Activated T-cell treated with anti-CD3 and anti-CD28 coated beads for 24 hours (primary cell): ENCODE measurements around the gene POMGNT2.
"Not testable (repeated sequence)": the region's sequence is repeated elsewhere in the genome, so short reads cannot be mapped to it uniquely, and the experiment has no call there.

Experiments used
- DNase-seq: peaks from one replicate; pipeline ENCODE4 v3.0.0-alpha.2; 2020; ENCODE audit warnings: low read depth

The POMGNT2 gene

DNA sequence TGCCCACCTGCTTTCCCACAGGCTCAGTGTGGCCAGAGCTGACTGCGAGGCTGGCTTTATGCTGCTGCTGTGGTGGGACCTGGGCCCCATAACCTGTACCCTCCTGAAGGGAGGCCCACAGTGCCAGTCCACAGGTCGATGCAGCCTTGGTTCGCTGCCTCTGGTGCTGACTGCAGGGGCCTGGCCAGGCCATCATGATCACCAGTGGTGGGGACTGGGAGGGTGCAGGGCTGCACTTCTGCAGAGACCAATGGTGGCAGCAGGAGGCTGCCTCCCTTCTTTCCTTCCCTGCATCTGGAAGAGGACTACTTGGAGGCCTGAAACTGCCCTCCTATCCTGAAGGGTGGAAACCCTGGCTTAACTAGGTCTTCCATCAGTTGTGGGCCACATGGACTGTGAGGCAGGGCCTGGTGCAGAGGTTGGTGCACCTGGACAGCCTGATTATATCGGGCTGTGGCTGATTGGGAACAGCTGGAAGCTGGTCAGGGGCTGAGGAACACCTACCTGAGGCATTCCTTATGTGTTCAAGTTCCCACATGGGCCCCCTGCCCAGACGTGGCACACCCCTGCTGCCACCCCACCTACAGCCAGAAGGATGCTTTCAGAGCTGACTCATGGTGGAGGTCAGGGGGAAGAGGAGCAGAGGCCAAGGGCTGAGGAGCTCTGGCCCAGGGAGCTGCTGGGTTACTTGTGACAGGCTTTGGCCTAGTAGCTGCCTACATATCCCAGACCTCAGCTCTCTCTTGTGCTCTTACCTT, 29.8 kb downstream of the POMGNT2 start:
- no peak for DNase-seq

GRCh38 chr3:43074901-43075689, 30.8 kb downstream of the POMGNT2 start:
- DNase-seq: no peak

GRCh38 chr3:43074482-43074881, 31.4 kb downstream of the POMGNT2 start:
- DNase-seq: no peak

- DNase-seq: no peak
Measured at GRCh38 chr3:43073836-43074220, 32.1 kb downstream of the POMGNT2 start.

- no peak for DNase-seq
Measured at GRCh38 chr3:43073116-43073835, 32.6 kb downstream of the POMGNT2 start.

DNA sequence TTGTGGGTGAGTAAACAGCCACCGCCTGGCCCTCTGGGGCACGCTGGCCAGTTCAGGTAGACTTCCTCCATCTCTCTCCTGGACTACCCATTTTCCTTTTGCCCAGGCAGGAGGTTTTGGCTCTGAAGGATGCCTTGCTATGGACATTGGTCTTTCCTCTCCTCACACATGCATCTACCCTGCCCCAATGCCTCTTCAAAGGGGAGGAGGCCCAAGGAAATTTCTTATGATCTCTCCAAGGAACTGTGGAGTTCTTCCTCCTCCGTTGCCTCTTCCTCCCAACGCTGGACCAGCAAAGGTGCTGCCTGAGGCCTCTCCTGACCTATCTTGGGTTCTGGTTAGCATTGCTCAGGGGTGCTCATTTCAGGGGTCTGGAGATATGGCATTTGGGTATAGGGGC, 33.5 kb downstream of the POMGNT2 start:
- no peak for DNase-seq

GRCh38 chr3:43071313-43071893, 34.5 kb downstream of the POMGNT2 start:
- peak; percentile 19 for DNase-seq

GRCh38 chr3:43070670-43071069, 35.2 kb downstream of the POMGNT2 start:
- not testable (repeated sequence) for DNase-seq

- DNase-seq: no peak
Measured at GRCh38 chr3:43063114-43063513, 42.8 kb downstream of the POMGNT2 start.

GRCh38 chr3:43062564-43063040, 43.3 kb downstream of the POMGNT2 start:
- no peak for DNase-seq

- DNase-seq: no peak
Measured at GRCh38 chr3:43062040-43062563, 43.8 kb downstream of the POMGNT2 start.

GRCh38 chr3:43061101-43061895, 44.6 kb downstream of the POMGNT2 start:
- DNase-seq: no peak

GRCh38 chr3:43059456-43059855, 46.4 kb downstream of the POMGNT2 start:
- DNase-seq: no peak

GRCh38 chr3:43055806-43056770, 49.8 kb downstream of the POMGNT2 start:
- DNase-seq: no peak

- no peak for DNase-seq
Measured at GRCh38 chr3:43055393-43055792, 50.5 kb downstream of the POMGNT2 start.

GRCh38 chr3:43054754-43055153, 51.1 kb downstream of the POMGNT2 start:
- DNase-seq: no peak

GRCh38 chr3:43053291-43053690, 52.6 kb downstream of the POMGNT2 start:
- no peak for DNase-seq

DNA sequence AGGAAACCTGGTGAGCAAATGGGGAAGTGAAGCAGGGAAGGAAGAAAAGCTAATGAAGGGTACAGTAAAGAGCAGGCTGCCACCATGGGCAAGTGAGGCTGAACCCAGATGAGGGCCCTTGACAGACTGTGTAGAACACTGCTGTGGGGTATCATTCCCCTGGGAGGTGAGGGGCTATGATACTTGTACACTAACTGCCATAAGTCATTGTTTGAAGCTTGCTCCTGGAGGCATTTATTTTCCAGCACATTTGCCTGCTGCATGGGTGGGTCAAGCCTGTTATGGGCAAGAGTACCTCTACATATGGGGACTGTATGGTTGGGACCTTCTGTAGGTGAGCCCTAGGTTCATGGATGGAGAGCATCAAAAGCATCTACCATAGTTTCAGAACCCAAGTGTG, 57.4 kb downstream of the POMGNT2 start:
- no peak for DNase-seq

DNA sequence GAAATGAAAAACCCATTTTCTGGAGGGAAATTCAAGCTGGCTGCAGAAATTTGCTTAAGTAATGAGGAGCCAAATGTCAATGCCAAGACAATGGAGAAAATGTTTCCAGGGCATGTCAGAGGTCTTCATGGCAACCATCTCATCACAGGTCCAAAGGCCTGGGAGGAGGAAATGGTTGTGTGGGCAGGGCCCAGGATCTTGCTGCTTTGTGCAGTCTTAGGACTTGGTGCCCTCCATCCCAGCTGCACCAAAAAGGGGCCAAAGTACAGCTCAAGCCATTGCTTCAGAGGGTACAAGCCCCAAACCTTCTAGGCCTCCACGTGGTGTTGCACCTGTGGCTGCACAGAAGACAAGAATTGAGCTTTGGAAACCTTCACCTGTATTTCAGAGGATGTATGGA, 59.3 kb downstream of the POMGNT2 start:
- DNase-seq: no peak

- not testable (repeated sequence) for DNase-seq
Measured at GRCh38 chr3:43045079-43045478, 60.8 kb downstream of the POMGNT2 start.
